Stomach smooth muscle (tissue), 2 donors: ENCODE data around the gene FLCN.

Experiments
- H3K27ac ChIP-seq: one replicate; pipeline ENCODE4 v1.7.0; 2013; ENCODE audit warnings: mild to moderate bottlenecking, low read length, inconsistent platforms
- H3K27me3 ChIP-seq, 2 donors: one replicate each; pipeline ENCODE4 v1.7.0; 2013; ENCODE audit warnings: low read length in 2 of 2; ENCODE audit not compliant: insufficient read depth in 2 of 2, control insufficient read depth in 1 of 2
- H3K36me3 ChIP-seq, 2 donors: one replicate each; pipeline ENCODE4 v1.7.0; 2013; ENCODE audit warnings: low read length in 2 of 2; ENCODE audit not compliant: control insufficient read depth in 2 of 2, insufficient read depth in 2 of 2
- H3K4me1 ChIP-seq: one replicate; pipeline ENCODE4 v1.7.0; 2013; ENCODE audit warnings: low read length; ENCODE audit not compliant: control insufficient read depth, insufficient read depth
- H3K4me3 ChIP-seq, 2 donors: one replicate each; pipeline ENCODE4 v1.7.0; 2013; ENCODE audit warnings: low read length in 2 of 2
- H3K9ac ChIP-seq, 2 donors: one replicate each; pipeline ENCODE4 v1.7.0; 2013; ENCODE audit warnings: low read length in 2 of 2, mild to moderate bottlenecking in 1 of 2
- H3K9me3 ChIP-seq, 2 donors: one replicate each; pipeline ENCODE4 v1.7.0; 2013; ENCODE audit warnings: low read length in 2 of 2; ENCODE audit not compliant: control insufficient read depth in 2 of 2
- donor health status: healthy.
- donor health status: Pancreatic carcinoma.

Gene FLCN

DNA sequence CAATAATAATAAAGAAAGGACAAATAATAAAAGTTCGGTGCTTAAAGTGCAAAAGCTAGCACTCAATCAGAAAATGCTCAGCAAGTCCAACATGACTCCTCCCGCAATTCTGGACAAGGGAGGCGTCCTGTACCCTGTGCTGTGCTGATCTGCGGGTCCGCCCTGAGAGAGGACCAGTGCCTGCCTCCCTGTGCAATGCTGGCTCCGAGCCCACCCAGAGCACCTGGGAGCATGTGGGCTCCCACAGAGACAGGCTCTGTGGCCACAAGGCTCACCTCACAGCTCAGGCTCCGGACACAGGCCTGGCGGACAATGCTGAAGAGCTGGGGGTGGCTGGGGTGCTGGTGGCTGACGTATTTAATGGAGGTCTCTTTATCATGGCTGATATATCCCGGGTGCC lies 11.1 kb downstream of the FLCN start:
- H3K9ac ChIP-seq: no peak overlapping the region
- no peak overlapping the region for H3K4me3 ChIP-seq
- peaks cover 74 to 79% of the 10 kb centered on the region in 2 donors for H3K36me3 ChIP-seq
- H3K4me1 ChIP-seq: no peaks in the 10 kb centered on the region
- H3K27ac ChIP-seq: no peak overlapping the region
- no peaks in the 10 kb centered on the region for H3K9me3 ChIP-seq
- H3K27me3 ChIP-seq: no peaks in the 10 kb centered on the region

DNA sequence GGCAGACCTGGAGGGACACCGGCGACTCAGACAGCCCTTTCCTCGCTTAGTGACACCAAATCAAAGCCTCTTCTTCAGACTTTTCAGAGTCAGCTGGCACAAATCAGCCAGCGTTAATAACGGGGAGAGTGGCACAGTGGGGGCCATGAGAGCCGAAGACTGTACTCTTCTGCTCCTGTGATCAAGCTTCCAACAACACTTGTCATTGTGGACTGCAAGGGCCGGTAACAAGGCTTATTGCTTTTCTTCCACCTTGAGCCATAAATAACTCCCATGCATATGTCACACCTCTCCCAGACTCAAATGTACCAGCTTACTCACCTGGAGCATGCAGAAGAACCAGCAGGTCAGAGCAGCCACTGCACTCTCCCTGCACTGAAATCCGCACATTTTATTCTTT lies 12.8 kb downstream of the FLCN start:
- no peak overlapping the region for H3K4me3 ChIP-seq
- H3K9me3 ChIP-seq: no peaks in the 10 kb centered on the region
- H3K9ac ChIP-seq: no peak overlapping the region
- no peak overlapping the region for H3K27ac ChIP-seq
- no peaks in the 10 kb centered on the region for H3K27me3 ChIP-seq
- no peaks in the 10 kb centered on the region for H3K4me1 ChIP-seq
- H3K36me3 ChIP-seq: peaks cover 80 to 81% of the 10 kb centered on the region in 2 donors

DNA sequence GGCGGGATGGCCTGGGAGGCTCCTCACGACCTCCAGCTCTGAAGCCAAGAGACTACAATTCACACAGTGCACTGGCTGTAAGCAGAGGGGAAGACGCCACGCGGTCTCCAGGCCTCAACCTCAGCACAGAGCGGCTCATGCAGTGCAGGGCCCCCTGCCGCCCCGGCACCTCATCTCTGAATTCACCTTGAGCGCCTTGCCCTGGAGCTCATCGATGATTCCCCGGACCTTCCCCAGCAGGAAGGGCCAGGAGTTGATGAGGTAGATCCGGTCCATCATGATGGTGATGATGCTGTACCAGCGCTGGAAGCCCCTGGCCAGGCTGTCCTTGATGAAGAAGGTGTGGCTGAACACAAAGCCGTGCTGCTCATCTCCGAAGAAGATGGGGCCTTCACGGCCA lies 13.2 kb downstream of the FLCN start:
- Histone ChIP-seq H3K9me3 (no peaks in the 10 kb centered on the region), H3K4me1 (no peaks in the 10 kb centered on the region), H3K9ac (no peak overlapping the region), H3K4me3 (no peak overlapping the region), H3K27ac (no peak overlapping the region), H3K27me3 (no peaks in the 10 kb centered on the region), H3K36me3 (peaks cover 80 to 81% of the 10 kb centered on the region in 2 donors)

DNA sequence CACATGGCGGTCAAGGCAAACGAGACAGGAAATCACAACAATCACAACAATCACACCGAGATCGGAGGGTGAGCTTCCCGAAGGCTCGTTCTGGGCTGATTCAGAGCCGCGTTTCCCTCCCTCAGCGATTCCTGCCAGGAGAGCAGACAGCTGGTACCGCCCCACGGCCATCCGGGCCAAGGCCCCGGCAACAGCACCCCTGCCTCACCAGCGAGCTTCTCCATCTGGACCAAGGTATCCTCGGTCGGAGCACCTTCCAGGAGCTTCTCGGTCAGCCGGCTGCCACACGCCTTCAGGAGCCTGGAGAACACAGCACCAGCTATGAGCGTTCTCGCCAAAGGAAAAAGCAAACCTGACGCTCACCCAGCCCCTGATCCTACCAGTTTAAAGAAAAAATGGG lies 15.6 kb downstream of the FLCN start:
- Histone ChIP-seq H3K27me3 (no peaks in the 10 kb centered on the region), H3K9me3 (no peaks in the 10 kb centered on the region), H3K27ac (no peak overlapping the region), H3K9ac (no peak overlapping the region), H3K4me3 (no peak overlapping the region), H3K4me1 (no peaks in the 10 kb centered on the region), H3K36me3 (peaks cover 78 to 80% of the 10 kb centered on the region in 2 donors)

DNA sequence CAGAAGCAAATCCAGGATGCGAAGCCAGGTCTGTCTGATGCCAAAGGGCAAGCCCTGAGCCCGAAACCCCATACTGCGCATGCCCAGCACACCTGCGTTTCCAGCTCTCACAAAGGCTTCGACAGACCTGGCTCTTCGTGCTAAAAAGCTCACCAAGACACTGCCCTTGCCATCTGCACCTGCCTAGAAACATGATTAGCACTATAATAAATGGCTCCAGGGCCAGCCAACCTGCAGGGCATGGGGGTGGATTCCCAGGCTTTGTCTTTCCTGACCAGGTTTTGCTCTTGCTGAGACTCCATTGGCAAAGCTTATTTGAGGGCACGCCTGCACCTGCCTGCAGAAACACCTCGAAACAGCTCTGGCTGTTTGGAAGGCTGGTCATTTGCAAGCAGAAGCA lies 16.4 kb downstream of the FLCN start:
- Histone ChIP-seq H3K4me3 (no peak overlapping the region), H3K36me3 (peaks cover 78 to 79% of the 10 kb centered on the region in 2 donors), H3K27ac (no peak overlapping the region), H3K27me3 (no peaks in the 10 kb centered on the region), H3K9me3 (no peaks in the 10 kb centered on the region), H3K4me1 (no peaks in the 10 kb centered on the region), H3K9ac (no peak overlapping the region)

DNA sequence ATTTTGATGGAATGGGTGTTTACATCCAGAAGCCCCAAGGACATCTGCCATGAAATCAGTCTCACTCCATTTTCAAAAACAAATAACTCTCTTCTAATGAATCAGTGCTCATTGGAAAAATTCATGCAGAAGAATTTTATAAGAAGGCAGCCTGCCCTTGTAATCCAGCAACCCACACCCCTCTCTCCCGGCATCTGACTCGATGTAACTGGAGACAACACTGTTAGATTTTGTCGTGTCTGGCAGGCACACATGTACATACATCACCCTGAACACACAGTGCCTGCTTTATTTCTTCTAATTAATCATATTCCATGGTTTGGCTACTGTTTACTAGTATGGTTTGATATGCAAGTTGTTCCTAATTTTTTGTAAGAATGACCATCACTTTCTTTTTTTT lies 19.0 kb downstream of the FLCN start:
- Histone ChIP-seq H3K27me3 (no peaks in the 10 kb centered on the region), H3K9ac (no peak overlapping the region), H3K36me3 (peaks cover 75 to 77% of the 10 kb centered on the region in 2 donors), H3K9me3 (no peaks in the 10 kb centered on the region), H3K4me3 (no peak overlapping the region), H3K27ac (no peak overlapping the region), H3K4me1 (no peaks in the 10 kb centered on the region)

DNA sequence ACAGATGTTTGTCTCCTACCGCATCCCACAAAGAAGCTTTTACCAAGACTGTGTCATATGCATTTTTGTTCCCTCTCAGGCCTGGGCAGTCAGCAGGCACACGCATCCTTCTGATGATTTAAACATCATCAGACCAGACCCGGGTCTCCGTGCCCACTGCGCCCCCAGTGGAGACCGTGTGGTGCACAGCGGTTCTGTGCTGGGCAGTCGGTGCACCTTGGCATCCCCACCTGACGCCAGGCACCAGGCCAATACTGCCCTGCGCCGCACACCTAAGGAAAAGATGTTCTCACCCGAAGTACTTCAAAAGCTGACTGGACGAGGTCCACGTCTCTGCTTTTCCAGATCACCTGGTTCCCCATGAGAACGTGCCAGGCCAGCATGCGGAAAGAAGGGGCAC lies 20.2 kb downstream of the FLCN start:
- Histone ChIP-seq H3K4me3 (no peak overlapping the region), H3K36me3 (peaks cover 70 to 72% of the 10 kb centered on the region in 2 donors), H3K9me3 (no peaks in the 10 kb centered on the region), H3K27ac (no peak overlapping the region), H3K4me1 (no peaks in the 10 kb centered on the region), H3K27me3 (no peaks in the 10 kb centered on the region), H3K9ac (no peak overlapping the region)

DNA sequence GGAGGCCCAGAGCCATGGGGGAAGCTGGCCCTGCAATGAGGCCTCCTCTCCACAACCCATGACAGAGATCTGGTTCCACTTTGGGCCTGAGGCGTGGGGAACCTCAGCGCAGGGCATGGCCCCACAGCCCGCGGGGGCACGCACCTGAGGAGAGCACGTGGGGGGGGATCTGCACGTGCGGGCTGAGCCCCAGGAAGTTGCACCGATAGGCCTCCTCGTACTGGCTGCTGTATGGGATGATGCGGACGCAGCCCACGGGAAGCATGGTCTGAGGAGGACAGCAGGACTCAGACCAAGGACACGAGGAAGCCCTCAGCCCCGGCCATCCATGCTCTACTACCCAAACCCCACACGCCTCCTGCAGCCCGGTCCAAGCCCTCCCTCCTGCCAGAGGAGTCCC lies 20.7 kb downstream of the FLCN start:
- peaks cover 66 to 67% of the 10 kb centered on the region in 2 donors for H3K36me3 ChIP-seq
- H3K27me3 ChIP-seq: no peaks in the 10 kb centered on the region
- no peak overlapping the region for H3K9ac ChIP-seq
- no peaks in the 10 kb centered on the region for H3K9me3 ChIP-seq
- no peaks in the 10 kb centered on the region for H3K4me1 ChIP-seq
- H3K4me3 ChIP-seq: no peak overlapping the region
- H3K27ac ChIP-seq: no peak overlapping the region

DNA sequence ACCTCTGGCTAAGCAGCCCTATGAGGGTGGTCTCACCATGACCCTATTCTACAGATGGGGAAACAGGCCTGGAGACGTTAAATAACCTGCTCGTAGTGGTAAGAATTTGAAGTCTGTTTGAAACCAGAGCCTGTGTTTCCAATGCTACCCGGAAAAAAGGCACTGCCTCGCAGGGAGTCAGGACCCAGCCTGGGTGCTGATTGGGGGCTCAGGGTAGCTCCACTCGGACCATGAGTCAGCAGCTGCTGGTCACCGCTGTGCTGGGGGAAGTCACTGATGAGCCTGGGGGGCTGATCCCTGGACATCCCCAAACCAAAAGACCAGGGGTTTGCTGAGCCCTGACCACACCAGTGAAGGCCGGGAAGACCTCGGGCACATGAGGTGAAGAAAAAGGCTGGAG lies 21.4 kb downstream of the FLCN start:
- Histone ChIP-seq H3K27me3 (no peaks in the 10 kb centered on the region), H3K4me1 (no peaks in the 10 kb centered on the region), H3K27ac (no peak overlapping the region), H3K4me3 (no peak overlapping the region), H3K9me3 (no peaks in the 10 kb centered on the region), H3K36me3 (peaks cover 61 to 62% of the 10 kb centered on the region in 2 donors), H3K9ac (no peak overlapping the region)

DNA sequence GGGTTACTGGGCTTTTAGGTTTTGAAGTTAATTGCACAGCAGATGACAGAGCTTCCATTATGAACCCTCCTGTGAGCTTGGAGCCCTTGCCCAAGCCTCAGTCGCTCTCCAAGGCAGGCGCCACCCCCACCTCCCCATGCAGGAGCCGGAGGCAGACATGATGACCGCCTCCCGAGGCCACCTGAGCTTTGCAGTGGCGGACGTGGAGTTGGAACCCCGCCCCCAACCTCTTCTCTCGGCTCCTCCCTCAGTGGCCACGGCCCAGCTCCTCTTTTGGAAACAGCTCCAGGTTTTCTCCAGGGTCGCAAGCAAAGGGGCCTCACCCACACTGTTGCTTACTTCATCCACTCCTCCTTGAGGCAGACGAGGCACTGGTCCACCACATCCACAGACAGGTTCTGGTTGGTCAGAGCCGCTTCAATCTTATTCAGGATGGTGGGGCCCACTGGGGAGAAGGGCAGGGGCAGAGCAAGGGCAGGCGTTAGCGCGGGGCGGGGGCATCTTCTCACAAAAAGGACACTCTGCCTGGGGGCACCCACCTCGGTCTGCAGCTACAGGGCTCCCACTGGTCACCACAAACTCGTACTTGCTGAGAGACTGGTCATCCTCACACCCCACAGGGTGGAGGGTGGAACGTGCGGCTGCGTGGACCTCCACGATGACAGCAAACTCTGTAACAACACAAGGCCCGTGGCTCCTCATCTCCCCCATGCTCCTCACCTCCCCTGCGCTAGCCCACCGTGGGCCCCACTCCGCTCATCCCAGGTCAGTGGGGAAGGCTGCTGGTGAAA lies 22.1 kb downstream of the FLCN start:
- H3K4me3 ChIP-seq: no peak overlapping the region
- H3K4me1 ChIP-seq: no peaks in the 10 kb centered on the region
- no peaks in the 10 kb centered on the region for H3K27me3 ChIP-seq
- peaks cover 54 to 55% of the 10 kb centered on the region in 2 donors for H3K36me3 ChIP-seq
- H3K9ac ChIP-seq: no peak overlapping the region
- no peaks in the 10 kb centered on the region for H3K9me3 ChIP-seq
- H3K27ac ChIP-seq: no peak overlapping the region

DNA sequence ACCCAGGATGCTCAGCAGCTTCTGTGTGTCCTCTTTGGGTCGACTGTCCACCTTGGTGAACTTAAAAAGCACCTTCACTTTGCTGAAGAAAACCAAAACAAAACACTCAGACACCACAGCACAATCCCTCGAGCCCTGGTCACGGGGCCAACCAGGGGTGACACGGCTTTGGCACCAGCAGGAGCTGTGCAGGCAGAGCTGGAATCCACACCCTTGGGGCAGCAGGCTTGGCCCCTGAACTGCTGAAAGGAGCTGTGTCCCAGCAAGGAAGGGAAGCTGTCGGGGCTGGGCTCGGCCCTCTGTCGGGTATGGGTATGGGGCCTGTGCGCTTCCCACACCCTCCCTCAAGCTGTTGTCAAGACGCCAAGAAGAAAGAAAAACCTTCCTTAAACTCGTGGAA lies 23.2 kb downstream of the FLCN start:
- no peak overlapping the region for H3K27ac ChIP-seq
- H3K4me1 ChIP-seq: no peaks in the 10 kb centered on the region
- H3K36me3 ChIP-seq: peaks cover 47 to 51% of the 10 kb centered on the region in 2 donors
- no peaks in the 10 kb centered on the region for H3K9me3 ChIP-seq
- no peak overlapping the region for H3K4me3 ChIP-seq
- H3K9ac ChIP-seq: no peak overlapping the region
- no peaks in the 10 kb centered on the region for H3K27me3 ChIP-seq
